GM19463 (cell line): ENCODE data around the gene PSG5.
"Not testable (repeated sequence)": the region's sequence is repeated elsewhere in the genome, so short reads cannot be mapped to it uniquely, and the experiment has no call there.

Experiments used
- ATAC-seq: cut with Tn5 transposase; IDR thresholded peaks from one replicate; pipeline ENCODE4 v1.9.1; 2021; ENCODE audit warnings: mild to moderate bottlenecking, moderate library complexity; ENCODE audit not compliant: unreplicated experiment

The PSG5 gene

GRCh38 chr19:43188092-43188491 lies 1.8 kb upstream of the PSG5 start:
- not testable (repeated sequence) for ATAC-seq

DNA sequence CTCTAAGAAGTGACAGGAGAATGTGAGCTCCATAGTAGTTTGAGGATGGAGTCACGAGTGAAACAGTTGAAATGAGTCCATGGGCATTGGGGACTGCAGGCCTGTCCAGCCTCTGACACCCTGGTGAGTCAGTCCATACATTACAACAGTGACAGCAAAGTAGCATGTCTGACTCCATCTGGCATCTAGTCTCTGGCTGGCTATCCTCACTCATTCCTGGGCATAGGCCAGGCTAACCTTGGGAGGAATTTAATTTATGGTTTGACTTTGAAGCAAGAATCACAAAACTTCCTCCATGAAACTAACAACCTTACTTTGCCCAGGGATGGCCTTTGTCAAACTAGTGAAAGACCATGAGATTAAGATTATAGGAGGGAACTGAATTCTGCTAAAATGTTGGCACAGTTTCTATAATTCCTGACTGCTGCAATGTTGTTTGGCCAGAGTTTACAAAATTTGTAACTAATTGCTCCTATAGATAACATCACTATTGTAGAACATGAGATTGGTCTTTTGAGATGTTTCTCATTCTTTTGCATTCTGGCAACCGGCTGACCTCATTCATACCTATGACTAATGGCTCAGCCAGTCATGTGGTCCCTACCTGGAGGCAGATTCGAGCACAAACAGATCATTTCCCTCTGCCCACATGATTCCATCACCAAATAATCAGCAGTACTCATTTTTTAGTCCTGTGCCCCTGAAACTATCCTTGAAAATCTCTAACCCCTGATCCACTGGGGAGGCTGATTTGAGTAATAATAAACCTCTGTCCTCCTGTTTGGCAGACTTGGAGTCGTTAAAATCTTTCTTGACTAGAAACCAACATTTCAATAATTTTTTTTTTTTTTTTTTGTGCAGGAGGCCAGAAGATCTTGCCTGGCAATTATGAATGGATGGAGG lies 4.2 kb downstream of the PSG5 start:
- not testable (repeated sequence) for ATAC-seq

- not testable (repeated sequence) for ATAC-seq
Measured at GRCh38 chr19:43179569-43180147, 6.7 kb downstream of the PSG5 start.

- not testable (repeated sequence) for ATAC-seq
Measured at GRCh38 chr19:43178577-43178976, 7.8 kb downstream of the PSG5 start.

DNA sequence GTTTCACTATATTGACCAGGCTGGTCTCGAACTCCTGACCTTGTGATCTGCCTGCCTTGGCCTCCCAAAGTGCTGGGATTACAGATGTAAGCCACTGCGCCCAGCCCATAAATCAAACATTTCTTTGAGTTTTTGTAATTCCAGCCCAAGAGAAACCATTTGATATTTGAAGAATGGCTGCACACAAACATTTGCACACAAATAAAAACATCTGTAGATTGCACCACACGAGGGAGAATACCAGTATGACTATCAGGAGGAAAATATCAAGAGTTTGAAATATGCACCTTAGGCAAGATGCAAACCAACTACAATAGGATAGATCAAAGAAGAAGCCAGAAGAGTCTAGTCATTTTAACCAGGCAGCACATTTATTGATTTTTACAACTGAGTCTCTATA lies 20.4 kb downstream of the PSG5 start:
- not testable (repeated sequence) for ATAC-seq

DNA sequence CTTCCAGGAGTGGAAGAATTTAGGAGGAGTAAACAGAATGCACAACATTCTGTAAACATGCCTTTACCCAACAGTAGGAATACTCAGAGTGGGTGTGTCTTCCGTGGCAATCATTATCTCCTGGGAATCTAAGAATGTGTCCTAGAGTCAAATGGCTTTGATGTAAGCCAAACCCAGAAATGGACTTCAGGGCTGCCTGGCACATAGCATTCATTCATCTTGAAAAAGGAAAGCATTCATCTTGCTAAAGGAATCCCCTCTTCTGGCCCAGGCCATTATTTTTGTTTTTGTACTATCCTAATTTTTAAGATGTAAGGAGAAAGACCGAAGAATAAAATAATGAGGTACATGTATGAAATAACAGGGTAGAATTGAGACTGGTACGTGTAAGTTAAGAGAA lies 23.2 kb downstream of the PSG5 start:
- ATAC-seq, result not testable (repeated sequence)

- not testable (repeated sequence) for ATAC-seq
Measured at GRCh38 chr19:43162261-43162660, 24.1 kb downstream of the PSG5 start.

GRCh38 chr19:43152214-43152613 lies 34.1 kb downstream of the PSG5 start:
- no peak for ATAC-seq

DNA sequence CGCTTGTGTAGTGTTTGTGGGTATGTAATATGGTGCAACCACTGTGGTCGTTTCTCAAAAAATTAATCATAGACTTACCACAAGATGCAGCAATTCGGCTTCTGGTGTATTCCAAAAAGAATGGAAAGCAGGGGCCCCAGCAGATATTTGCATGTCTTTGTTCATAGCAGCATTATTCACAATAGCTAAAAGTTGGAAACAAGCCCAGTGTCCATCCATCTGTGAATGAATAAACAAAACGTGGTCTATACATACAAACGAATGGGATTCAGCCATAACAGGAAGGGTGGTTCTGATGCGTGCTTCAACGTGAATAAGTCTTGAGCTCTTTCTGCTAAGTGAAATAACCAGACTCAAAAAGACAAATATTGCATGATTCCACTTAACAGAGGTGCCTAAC lies 36.5 kb downstream of the PSG5 start:
- not testable (repeated sequence) for ATAC-seq

DNA sequence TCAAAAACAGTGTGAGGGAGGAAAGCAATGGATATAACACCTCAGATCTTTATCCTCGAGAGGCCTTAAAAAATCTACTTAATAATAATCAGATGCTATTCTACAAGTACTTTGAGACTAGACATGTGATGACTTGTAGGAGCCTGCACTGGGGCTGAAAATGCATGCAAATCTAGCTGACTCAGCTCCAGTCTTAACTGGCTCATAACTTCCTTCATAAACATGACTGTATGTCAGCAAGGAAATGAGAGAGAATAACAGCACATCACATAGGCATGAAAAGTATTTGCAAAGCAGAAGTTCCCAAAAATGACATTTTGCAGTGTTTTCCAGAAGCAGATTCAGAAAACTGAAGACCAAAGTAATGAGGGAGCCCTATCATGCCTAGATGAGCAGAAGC lies 38.1 kb downstream of the PSG5 start:
- ATAC-seq, result no peak

DNA sequence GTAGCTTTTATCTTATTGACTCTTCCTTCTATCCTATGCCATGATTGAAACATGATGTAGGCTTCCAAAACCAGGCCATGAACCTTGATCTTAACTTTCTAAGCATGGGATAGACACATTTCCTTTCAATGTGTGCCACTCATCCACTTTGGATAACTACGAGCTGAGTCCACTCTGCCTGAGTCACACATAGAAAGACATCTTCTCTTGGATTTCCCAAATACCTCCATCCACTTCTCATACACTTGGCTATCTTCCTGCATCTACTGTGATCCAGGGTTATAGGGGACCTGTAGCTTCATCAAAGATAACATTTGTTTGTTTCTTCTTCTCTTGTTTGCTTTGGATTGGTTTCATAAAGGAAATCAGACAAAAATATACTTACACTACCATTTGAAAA lies 44.6 kb downstream of the PSG5 start:
- ATAC-seq, result not testable (repeated sequence)

- no peak for ATAC-seq
Measured at GRCh38 chr19:43132696-43133095, 53.6 kb downstream of the PSG5 start.

DNA sequence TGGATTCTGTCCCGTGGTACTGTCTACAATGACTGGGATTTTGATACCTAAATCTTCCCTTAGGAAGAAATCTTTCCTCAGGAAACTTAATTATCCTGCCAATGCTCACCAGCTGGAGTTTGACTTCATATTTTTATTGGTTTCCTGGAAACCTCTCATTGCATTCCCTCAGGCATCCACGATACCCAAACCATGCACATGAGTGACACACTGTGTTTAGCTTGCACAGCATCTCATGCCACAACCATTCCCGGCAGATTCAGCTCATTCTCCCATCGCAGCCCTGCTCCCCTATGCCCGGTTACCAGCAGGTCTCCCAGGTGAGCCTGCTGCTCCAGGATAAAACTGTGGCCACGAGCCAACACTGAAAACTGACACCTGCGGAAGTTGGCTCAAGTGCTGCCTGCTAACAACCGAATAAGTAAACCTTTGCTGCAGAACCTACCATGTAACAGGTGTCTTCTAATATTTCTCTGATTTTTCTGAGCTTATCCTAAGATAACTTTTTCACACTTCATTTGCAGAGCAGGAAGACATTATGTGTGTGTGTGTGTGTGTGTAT lies 55.0 kb downstream of the PSG5 start:
- not testable (repeated sequence) for ATAC-seq

DNA sequence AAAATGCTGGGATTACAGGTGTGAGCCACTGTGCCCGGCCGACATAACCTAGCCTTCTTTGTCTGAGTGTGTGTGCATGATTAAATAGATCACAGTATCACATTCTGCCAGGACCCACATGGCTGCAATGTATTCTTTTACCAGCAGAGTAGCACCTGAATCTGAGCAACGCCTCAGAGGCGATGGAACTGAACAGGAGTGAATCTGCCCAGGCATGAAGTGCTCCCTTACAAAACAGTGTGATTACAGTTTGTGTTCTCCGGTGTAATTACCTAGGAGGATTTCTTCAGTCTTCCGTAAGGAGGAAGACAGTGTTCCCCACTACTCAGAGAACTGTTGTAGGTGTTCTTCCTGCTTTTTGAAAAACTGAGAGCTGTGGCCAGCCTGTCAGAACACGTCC lies 57.1 kb downstream of the PSG5 start:
- ATAC-seq, result not testable (repeated sequence)

GRCh38 chr19:43127336-43127735 lies 59.0 kb downstream of the PSG5 start:
- not testable (repeated sequence) for ATAC-seq

DNA sequence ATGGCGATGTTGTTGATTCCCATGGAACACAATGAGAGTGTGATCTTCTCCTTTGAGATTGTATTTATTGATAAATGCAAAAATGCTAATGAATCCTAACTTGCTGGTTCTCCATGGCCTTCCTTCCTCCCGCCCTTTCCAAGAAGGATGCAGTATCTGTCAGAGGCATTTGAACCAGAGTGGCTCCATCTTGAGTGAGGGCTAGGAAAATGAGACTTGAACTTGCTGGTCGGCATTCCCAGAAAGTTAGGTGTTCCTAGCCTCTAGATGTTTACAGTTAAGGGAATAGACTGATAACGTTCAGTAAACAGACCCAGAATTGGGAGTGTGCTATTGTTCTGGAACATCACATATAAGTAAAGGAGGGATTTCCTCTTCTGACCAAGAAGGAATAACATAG lies 59.6 kb downstream of the PSG5 start:
- no peak for ATAC-seq

- ATAC-seq, result no peak
Measured at GRCh38 chr19:43124360-43124759, 62.0 kb downstream of the PSG5 start.

GRCh38 chr19:43120433-43121026 lies 65.8 kb downstream of the PSG5 start:
- not testable (repeated sequence) for ATAC-seq

DNA sequence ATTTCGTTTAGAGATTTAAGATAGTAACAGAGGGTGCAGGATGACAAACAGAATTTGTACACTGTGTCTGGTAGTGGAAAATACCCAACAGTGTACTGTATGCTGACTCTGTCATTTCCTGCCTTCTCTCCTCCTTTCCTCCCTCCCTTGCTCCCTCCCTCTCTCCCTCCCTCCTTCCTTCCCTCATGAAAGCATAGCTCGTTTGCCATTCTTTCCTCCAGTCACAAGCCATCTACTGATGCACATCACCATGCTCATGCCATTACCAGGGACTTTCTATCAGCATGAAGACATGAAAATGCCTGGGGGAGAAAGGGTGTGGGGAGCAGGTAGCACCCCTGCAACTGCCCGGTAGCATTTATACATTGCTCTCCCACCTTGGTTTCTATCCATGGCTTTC lies 66.8 kb downstream of the PSG5 start:
- not testable (repeated sequence) for ATAC-seq
